Right cardiac atrium (tissue), 5 donors: ENCODE measurements around the gene C10orf71. TPM values are rescaled to one million over a fixed set of nuclear protein-coding genes. Genes with fewer than 3 reads are reported as not detected.

Source experiments
- ATAC-seq, 2 donors: fragments of 200-7000 bp; cut with Tn5 transposase; one replicate each; pipeline versions ENCODE4 v1.8.0 to v1.9.1; 2020; ENCODE audit warnings: moderate library complexity in 2 of 2, mild to moderate bottlenecking in 1 of 2
- DNase-seq, 3 donors: peaks; one replicate each; pipeline ENCODE4 v3.0.0-alpha.2; 2020
- H3K27ac ChIP-seq: one replicate; pipeline ENCODE4 v1.5.1; 2013; ENCODE audit warnings: mild to moderate bottlenecking, low read length, control low read depth, moderate library complexity
- H3K27me3 ChIP-seq: one replicate; pipeline ENCODE4 v1.6.1; 2013; ENCODE audit not compliant: control insufficient read depth, insufficient read depth
- H3K4me1 ChIP-seq: one replicate; pipeline ENCODE4 v1.6.1; 2013; ENCODE audit warnings: low read length; ENCODE audit not compliant: control insufficient read depth, insufficient read depth
- H3K4me3 ChIP-seq: one replicate; pipeline ENCODE4 v1.5.1; 2013; ENCODE audit warnings: low read length, control low read depth
- H3K9me3 ChIP-seq: one replicate; pipeline ENCODE4 v1.6.1; 2013; ENCODE audit warnings: low read length; ENCODE audit not compliant: control insufficient read depth
- WGBS: extraction: QIAGEN DNeasy Blood & Tissue Kit; methylation state at CpG from one replicate; pipeline ENCODE4 v1.1.7; 2013; 5-methylcytosine and 5-hydroxymethylcytosine counted together
- intact Hi-C, 4 donors: fragments of 100-400 bp; cut with DNase I; formaldehyde crosslinking; loops; one replicate each; pipeline versions ENCODE4 v1.11.0 to v1.14.0; 2022 to 2023
- polyA plus RNA-seq: library from polyadenylated mRNA; stranded (reverse); fragments of 200-250 nt; gene quantifications from one replicate; pipeline ENCODE4 v1.2.3, GENCODE V29; 2013
- total RNA-seq, 4 donors: library from RNA; stranded (reverse); fragmentation: NEBNext Ultra II Directional; extraction: Animal tissue kit (Norgen Biotek cat#: 25700); gene quantifications; one replicate each; pipeline ENCODE4 v1.2.1, GENCODE V29; 2021
- donor health status: healthy with polysubstance abuse.
- donor health status: DM: no; HTN: yes; CAD: no.
- donor health status: DM: no; HTN: no; CAD: no.
- donor health status: DM: no; HTN: yes; CAD: no; lungs with severe emphysema.
- donor health status: DM: yes; HTN: yes; CAD: no.

C10orf71 gene
- total and polyA plus RNA-seq, 5 donors = 27.8 to 98.9 (median 72.2) TPM

DNA sequence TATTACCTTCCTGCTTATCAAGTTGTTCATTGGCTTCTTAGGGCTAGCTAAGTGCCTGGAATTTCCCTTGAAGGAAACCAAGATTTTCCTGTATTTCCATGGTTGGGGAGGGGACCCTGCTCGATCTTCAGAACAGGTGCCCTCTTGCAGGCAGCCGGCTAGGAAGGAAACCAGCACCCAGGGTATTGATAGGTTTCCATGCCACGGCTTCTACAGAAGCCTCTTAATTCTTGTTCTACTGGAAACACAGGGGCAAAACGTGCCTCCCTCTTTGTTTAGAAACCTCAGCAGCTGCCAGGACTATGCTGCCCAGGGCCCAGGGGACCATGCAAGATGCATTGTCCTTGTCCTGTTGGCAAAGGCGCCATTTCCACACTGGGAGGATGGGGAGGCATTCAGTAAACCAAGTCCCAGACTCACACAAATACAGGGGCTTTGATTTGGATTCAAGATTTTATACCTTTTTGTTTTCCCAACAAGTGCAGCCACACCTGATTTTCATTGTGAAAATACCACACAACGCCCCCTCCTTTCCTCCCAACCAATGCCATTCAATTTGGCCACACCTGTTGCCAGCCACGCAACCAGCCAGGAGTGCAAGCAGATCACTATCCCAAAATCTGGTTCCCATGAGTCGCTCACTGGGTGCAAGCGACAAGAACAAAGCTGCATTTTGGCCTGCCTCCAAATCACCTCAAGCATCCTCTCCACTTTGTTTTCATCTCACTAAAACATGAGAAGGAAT, 29.6 kb downstream of the C10orf71 start:
- WGBS = 80% methylated on average over 9 of the region's 9 CpGs
- ATAC-seq = no peak
- no peak overlapping the region for H3K4me3 ChIP-seq
- intact Hi-C loops = no loop called here
- no peak for DNase-seq
- H3K9me3 ChIP-seq = no peaks in the 10 kb centered on the region
- no peaks in the 10 kb centered on the region for H3K27me3 ChIP-seq
- no peak overlapping the region for H3K27ac ChIP-seq
- no peaks in the 10 kb centered on the region for H3K4me1 ChIP-seq

GRCh38 chr10:49329146-49329505, 30.2 kb downstream of the C10orf71 start:
- H3K9me3 ChIP-seq = no peaks in the 10 kb centered on the region
- ATAC-seq (no peak), DNase-seq (no peak)
- 73% methylated on average over 4 of the region's 4 CpGs for WGBS
- H3K27me3 ChIP-seq = no peaks in the 10 kb centered on the region
- no peak overlapping the region for H3K27ac ChIP-seq
- H3K4me3 ChIP-seq = no peak overlapping the region
- H3K4me1 ChIP-seq = no peaks in the 10 kb centered on the region
- intact Hi-C loops = no loop called here

GRCh38 chr10:49330127-49330665, 31.2 kb downstream of the C10orf71 start:
- no peak for DNase-seq
- Histone ChIP-seq H3K27ac (no peak overlapping the region), H3K9me3 (no peaks in the 10 kb centered on the region), H3K4me3 (no peak overlapping the region), H3K27me3 (no peaks in the 10 kb centered on the region), H3K4me1 (no peaks in the 10 kb centered on the region)
- no peak for ATAC-seq
- intact Hi-C loops = no loop called here
- 92% methylated on average over 5 of the region's 5 CpGs for WGBS

DNA sequence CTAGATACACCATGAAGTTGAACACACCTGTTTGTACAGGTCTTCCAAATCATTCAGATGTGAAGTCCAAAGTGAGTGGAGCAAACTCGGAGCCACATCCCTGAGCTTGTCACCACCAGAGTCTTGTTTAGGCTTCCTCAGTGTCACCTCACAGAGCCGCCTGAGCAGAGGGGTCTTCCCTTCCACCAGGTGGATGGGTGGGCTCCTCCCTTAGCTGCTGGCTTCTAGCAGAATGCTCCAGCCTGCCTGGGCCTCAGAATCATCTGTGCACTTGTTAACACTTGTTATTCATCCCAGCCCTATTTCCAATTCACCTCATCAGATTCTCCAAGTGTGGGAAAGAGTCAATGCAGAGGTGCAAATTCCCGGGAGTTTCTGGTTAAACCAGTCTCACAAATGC, 32.5 kb downstream of the C10orf71 start:
- Histone ChIP-seq H3K9me3 (no peaks in the 10 kb centered on the region), H3K27ac (no peak overlapping the region), H3K4me3 (no peak overlapping the region), H3K4me1 (no peaks in the 10 kb centered on the region), H3K27me3 (no peaks in the 10 kb centered on the region)
- DNase-seq (no peak), ATAC-seq (no peak)
- WGBS = 88% methylated on average over 3 of the region's 3 CpGs
- intact Hi-C loops = no loop called here

DNA sequence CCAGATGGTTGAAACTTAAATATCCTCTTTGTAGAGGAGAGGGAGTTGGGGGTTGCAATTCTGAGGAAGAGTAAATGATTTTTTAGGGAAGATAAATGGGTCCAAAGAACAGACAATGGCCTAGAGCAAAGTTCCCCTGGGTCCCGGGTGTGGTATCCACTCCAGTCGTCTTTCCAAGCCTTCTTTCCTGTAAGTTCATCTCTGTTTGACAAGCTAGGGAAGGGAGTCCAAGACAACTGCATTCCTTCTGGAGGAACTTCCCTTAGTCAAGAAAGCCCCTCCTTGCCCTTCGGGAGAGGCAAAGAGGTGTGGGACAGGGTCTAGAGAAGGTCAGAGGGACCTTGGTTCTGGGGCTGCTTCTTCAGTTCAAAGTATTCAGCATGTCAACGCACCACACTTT, 33.4 kb downstream of the C10orf71 start:
- ATAC-seq = no peak
- DNase-seq = no peak
- WGBS = 77% methylated on average over 4 of the region's 4 CpGs

DNA sequence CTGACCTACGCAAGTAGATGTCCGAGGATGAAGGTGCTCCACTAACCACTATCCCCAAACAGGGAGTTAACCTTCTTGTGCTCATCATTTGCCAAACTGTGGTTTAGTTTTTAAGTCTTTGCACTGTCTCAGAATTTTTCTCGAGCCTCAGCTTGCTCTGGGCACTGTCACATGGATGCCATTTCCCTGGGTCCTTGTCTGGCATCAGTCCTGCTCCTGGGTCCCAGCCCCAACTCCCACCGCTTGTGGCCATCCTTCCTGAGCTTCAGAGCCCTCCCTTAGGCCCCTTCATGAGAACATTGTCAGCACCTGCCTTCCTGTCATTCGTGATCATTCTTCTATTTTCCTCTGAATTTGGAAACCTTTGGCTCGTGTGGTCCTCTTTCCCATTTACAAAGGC, 33.8 kb downstream of the C10orf71 start:
- no peak overlapping the region for H3K4me3 ChIP-seq
- H3K27me3 ChIP-seq = no peaks in the 10 kb centered on the region
- 80% methylated on average over 6 of the region's 6 CpGs for WGBS
- no peaks in the 10 kb centered on the region for H3K4me1 ChIP-seq
- DNase-seq (no peak), ATAC-seq (no peak)
- no peak overlapping the region for H3K27ac ChIP-seq
- intact Hi-C loops = no loop called here
- no peaks in the 10 kb centered on the region for H3K9me3 ChIP-seq

More for the DNA sequence above, 33.4 kb downstream of the C10orf71 start:
- Histone ChIP-seq H3K27ac (no peak overlapping the region), H3K27me3 (no peaks in the 10 kb centered on the region), H3K4me3 (no peak overlapping the region), H3K4me1 (no peaks in the 10 kb centered on the region), H3K9me3 (no peaks in the 10 kb centered on the region)
- intact Hi-C loops = no loop called here

- H3K4me1 ChIP-seq = no peaks in the 10 kb centered on the region
- intact Hi-C loops = no loop called here
- 80% methylated on average over 6 of the region's 6 CpGs for WGBS
- DNase-seq = no peak
- no peak overlapping the region for H3K4me3 ChIP-seq
- no peaks in the 10 kb centered on the region for H3K9me3 ChIP-seq
- no peak for ATAC-seq
- no peaks in the 10 kb centered on the region for H3K27me3 ChIP-seq
- H3K27ac ChIP-seq = no peak overlapping the region
Measured at GRCh38 chr10:49333192-49333591, 34.2 kb downstream of the C10orf71 start.

- Histone ChIP-seq H3K9me3 (no peaks in the 10 kb centered on the region), H3K4me1 (no peaks in the 10 kb centered on the region), H3K27me3 (no peaks in the 10 kb centered on the region), H3K4me3 (no peak overlapping the region), H3K27ac (no peak overlapping the region)
- no peak for DNase-seq
- no peak for ATAC-seq
- intact Hi-C loops = no loop called here
Measured at GRCh38 chr10:49334964-49335363, 36.0 kb downstream of the C10orf71 start.

- Histone ChIP-seq H3K4me1 (no peaks in the 10 kb centered on the region), H3K9me3 (no peaks in the 10 kb centered on the region), H3K4me3 (no peak overlapping the region), H3K27me3 (no peaks in the 10 kb centered on the region), H3K27ac (no peak overlapping the region)
- intact Hi-C loops = no loop called here
- WGBS = 66% methylated on average over 1 of the region's 1 CpG
- no peak for DNase-seq
- ATAC-seq = no peak
Measured at GRCh38 chr10:49335364-49335972, 36.5 kb downstream of the C10orf71 start.

DNA sequence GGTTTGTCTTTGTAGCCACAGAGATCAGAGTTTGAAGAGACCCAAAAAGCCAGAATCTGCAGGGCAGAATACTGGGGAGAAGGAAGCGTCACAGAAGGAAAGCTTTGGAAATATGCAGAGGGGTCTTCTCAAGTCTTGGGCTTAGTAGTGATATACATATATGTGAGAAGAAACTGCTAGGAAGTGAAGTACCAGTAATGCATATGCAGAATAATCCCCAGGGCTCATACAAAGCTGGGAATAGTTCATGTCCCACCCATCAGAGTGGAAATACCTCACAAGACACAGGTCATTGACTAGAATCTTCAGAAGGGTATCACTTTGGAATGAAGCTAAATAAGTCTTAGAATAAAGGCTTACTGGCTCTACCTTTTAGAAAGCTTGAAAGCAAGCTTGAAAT, 39.6 kb downstream of the C10orf71 start:
- DNase-seq = no peak

GRCh38 chr10:49344840-49345239, 45.9 kb downstream of the C10orf71 start:
- Histone ChIP-seq H3K4me1 (no peaks in the 10 kb centered on the region), H3K27ac (no peak overlapping the region), H3K9me3 (peaks cover 4% of the 10 kb centered on the region), H3K4me3 (no peak overlapping the region), H3K27me3 (no peaks in the 10 kb centered on the region)
- WGBS = 69% methylated on average over 2 of the region's 2 CpGs
- ATAC-seq = no peak
- DNase-seq = no peak
- intact Hi-C loops = no loop called here

More for the DNA sequence above, 39.6 kb downstream of the C10orf71 start:
- H3K4me1 ChIP-seq = no peaks in the 10 kb centered on the region
- peaks cover 2% of the 10 kb centered on the region for H3K9me3 ChIP-seq
- no peak overlapping the region for H3K27ac ChIP-seq
- no peak for ATAC-seq
- WGBS = 86% methylated on average over 1 of the region's 1 CpG
- intact Hi-C loops = no loop called here
- no peaks in the 10 kb centered on the region for H3K27me3 ChIP-seq
- no peak overlapping the region for H3K4me3 ChIP-seq
